ENCODE results near the gene NKAIN2. TPM values are rescaled to one million over a fixed set of nuclear protein-coding genes. Genes with fewer than 3 reads are reported as not detected.

NKAIN2 gene
- total RNA-seq, 1 experiment from 2014 or later, result not detected

DNA sequence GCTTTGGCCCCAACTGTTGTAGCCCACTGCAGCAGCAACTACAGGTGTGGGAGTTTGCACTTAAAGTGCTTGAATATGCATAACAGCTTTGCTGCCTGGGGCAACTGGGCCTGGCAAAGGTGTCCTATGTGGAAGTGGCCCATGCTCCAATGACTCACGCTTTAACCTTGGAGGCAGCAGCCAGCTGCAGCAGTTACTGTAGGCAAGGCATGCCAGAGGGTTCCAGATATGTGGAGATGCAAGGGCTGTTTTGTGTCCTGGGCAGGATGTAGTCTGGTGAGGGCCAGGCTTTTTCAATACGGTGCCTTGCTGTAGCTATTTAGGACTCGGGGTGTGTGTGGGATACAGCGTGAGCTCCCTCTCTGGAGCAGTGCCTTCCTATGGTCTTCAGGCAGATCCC is 150.3 kb downstream of the NKAIN2 start (continued):
- TF ChIP-seq, protein P1, sequence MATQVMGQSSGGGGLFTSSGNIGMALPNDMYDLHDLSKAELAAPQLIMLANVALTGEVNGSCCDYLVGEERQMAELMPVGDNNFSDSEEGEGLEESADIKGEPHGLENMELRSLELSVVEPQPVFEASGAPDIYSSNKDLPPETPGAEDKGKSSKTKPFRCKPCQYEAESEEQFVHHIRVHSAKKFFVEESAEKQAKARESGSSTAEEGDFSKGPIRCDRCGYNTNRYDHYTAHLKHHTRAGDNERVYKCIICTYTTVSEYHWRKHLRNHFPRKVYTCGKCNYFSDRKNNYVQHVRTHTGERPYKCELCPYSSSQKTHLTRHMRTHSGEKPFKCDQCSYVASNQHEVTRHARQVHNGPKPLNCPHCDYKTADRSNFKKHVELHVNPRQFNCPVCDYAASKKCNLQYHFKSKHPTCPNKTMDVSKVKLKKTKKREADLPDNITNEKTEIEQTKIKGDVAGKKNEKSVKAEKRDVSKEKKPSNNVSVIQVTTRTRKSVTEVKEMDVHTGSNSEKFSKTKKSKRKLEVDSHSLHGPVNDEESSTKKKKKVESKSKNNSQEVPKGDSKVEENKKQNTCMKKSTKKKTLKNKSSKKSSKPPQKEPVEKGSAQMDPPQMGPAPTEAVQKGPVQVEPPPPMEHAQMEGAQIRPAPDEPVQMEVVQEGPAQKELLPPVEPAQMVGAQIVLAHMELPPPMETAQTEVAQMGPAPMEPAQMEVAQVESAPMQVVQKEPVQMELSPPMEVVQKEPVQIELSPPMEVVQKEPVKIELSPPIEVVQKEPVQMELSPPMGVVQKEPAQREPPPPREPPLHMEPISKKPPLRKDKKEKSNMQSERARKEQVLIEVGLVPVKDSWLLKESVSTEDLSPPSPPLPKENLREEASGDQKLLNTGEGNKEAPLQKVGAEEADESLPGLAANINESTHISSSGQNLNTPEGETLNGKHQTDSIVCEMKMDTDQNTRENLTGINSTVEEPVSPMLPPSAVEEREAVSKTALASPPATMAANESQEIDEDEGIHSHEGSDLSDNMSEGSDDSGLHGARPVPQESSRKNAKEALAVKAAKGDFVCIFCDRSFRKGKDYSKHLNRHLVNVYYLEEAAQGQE (IDR thresholded peaks at IDR 0.05; ENCODE audit: low read depth), result no peak

DNA sequence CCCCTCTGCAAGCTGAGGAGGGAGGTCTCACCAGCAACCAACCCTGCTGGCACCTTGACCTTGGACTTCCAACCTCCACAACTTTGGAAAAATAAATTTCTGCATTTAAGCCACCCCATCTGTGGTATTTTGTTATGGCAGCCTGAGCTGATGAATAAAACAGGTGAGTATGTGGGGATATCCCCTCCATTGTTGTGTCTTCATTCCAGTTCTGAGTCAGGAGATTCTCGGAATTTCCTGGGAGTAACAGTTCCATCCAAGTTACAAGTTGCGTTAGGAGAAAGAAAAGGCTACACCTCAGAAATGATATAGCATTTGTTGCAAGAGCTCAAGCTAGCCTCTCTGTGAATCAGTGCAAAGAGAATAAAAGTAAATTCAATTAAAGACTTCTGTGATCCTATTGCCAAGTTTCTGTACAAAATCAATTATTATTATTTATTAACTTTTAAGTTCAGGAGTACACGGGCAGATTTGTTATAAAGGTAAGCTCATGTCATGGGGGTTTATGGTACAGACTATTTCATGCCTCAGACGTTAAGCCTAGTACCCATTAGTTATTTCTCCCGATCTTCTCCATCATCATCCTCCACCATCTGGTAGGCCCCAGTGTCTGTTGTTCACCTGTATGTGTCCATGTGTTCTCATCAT is 153.0 kb downstream of the NKAIN2 start:
- DNase-seq (ENCODE audit: low read depth, low spot score) (no peak), ATAC-seq (no peak)
- Histone ChIP-seq H3K9me2 (ENCODE audit: insufficient read depth) (no peaks in the 10 kb centered on the region), H3K36me3 (ENCODE audit: control insufficient read depth in 1 of 2, insufficient read depth in 2 of 2, low read length in 2 of 2) (no peaks in the 10 kb centered on the region), H3K27ac (ENCODE audit: low read depth, low read length) (no peak overlapping the region), H3K27me3 (ENCODE audit: insufficient read depth, low read length) (no peaks in the 10 kb centered on the region), H3K79me2 (ENCODE audit: insufficient read depth, low read length) (no peaks in the 10 kb centered on the region), H3K4me2 (ENCODE audit: low read length) (no peak overlapping the region), H3K4me3 (replicated peaks in 1 of 2; ENCODE audit: low read depth in 1 of 2, low read length in 2 of 2) (no peak overlapping the region), H2AFZ (ENCODE audit: low read depth, low read length, poor library complexity, severe bottlenecking) (no peak overlapping the region), H3K4me1 (ENCODE audit: control insufficient read depth in 1 of 2, insufficient read depth in 2 of 2, low read length in 2 of 2) (no peaks in the 10 kb centered on the region), H4K20me1 (ENCODE audit: insufficient read depth) (no peaks in the 10 kb centered on the region), H3K9me3 (ENCODE audit: control insufficient read depth in 1 of 2, insufficient read depth in 1 of 2, low read depth in 1 of 2, low read length in 2 of 2) (no peaks in the 10 kb centered on the region), H3K9ac (ENCODE audit: low read length) (no peak overlapping the region)
- CTCF ChIA-PET, result no interaction called here
- intact Hi-C loops (cut with micrococcal nuclease), result no loop called here
- RAD21 ChIA-PET (ENCODE audit: low non-redundant PET in 1 of 2, low total read pairs in 2 of 2, uncharacterized antibody in 2 of 2, unreplicated experiment in 2 of 2), result no interaction called here
- TF ChIP-seq, protein P2, sequence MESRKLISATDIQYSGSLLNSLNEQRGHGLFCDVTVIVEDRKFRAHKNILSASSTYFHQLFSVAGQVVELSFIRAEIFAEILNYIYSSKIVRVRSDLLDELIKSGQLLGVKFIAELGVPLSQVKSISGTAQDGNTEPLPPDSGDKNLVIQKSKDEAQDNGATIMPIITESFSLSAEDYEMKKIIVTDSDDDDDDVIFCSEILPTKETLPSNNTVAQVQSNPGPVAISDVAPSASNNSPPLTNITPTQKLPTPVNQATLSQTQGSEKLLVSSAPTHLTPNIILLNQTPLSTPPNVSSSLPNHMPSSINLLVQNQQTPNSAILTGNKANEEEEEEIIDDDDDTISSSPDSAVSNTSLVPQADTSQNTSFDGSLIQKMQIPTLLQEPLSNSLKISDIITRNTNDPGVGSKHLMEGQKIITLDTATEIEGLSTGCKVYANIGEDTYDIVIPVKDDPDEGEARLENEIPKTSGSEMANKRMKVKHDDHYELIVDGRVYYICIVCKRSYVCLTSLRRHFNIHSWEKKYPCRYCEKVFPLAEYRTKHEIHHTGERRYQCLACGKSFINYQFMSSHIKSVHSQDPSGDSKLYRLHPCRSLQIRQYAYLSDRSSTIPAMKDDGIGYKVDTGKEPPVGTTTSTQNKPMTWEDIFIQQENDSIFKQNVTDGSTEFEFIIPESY (IDR thresholded peaks at IDR 0.05; ENCODE audit: extremely low read depth, insufficient replicate concordance, low read length), result no peak
- TF ChIP-seq, protein P3, sequence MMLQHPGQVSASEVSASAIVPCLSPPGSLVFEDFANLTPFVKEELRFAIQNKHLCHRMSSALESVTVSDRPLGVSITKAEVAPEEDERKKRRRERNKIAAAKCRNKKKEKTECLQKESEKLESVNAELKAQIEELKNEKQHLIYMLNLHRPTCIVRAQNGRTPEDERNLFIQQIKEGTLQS (IDR thresholded peaks at IDR 0.05), result no peak
- TF ChIP-seq CBX3 (IDR thresholded peaks at IDR 0.05; ENCODE audit: low read depth), result no peak
- BruUV-seq (replicated peaks), result no TSS peak
- POLR2A ChIA-PET, result no interaction called here
